Mesendoderm (in vitro differentiated cells): ENCODE results near the gene HSD17B7.
A peak's percentile ranks its signal among the peaks of the same experiment; 100 is the strongest.

Experiments used
- DNase-seq: peaks from one replicate; pipeline ENCODE4 v3.0.0; 2013
- H2AK5ac ChIP-seq: 2 replicates; pipeline ENCODE4 v1.6.1; 2013; ENCODE audit warnings: low read length, inconsistent platforms
- H2BK120ac ChIP-seq: 2 replicates; pipeline ENCODE4 v1.6.1; 2013; ENCODE audit warnings: low read depth, mild to moderate bottlenecking, low read length, moderate library complexity, mixed read lengths
- H2BK15ac ChIP-seq: replicated peaks from 2 replicates; pipeline ENCODE4 v1.6.1; 2013; ENCODE audit warnings: low read depth, mild to moderate bottlenecking, moderate library complexity
- H2BK5ac ChIP-seq: 2 replicates; pipeline ENCODE4 v1.6.1; 2013; ENCODE audit warnings: low read length, inconsistent platforms
- H3K18ac ChIP-seq: 2 replicates; pipeline ENCODE4 v1.6.1; 2013; ENCODE audit warnings: mild to moderate bottlenecking, low read length, mixed read lengths
- H3K23ac ChIP-seq: one replicate; pipeline ENCODE4 v1.6.1; 2013; ENCODE audit warnings: low read length
- H3K27ac ChIP-seq: 2 replicates; pipeline ENCODE4 v1.5.1; 2013; ENCODE audit warnings: low read depth, mild to moderate bottlenecking, inconsistent platforms, low read length, moderate library complexity
- H3K27me3 ChIP-seq: 2 replicates; pipeline ENCODE4 v1.6.1; 2013; ENCODE audit warnings: low read length, control low read depth, mild to moderate bottlenecking, inconsistent platforms; ENCODE audit not compliant: insufficient read depth, poor library complexity
- H3K36me3 ChIP-seq: 2 replicates; pipeline ENCODE4 v1.6.1; 2013; ENCODE audit warnings: low read length, inconsistent platforms; ENCODE audit not compliant: control insufficient read depth, insufficient read depth
- H3K4ac ChIP-seq: one replicate; pipeline ENCODE4 v1.6.1; 2013; ENCODE audit warnings: low read depth, mild to moderate bottlenecking, low read length, moderate library complexity
- H3K4me1 ChIP-seq: 2 replicates; pipeline ENCODE4 v1.6.1; 2013; ENCODE audit warnings: low read depth, low read length, inconsistent platforms; ENCODE audit not compliant: control insufficient read depth
- H3K4me2 ChIP-seq: 2 replicates; pipeline ENCODE4 v1.6.1; 2013; ENCODE audit warnings: low read length
- H3K4me3 ChIP-seq: 2 replicates; pipeline ENCODE4 v1.5.1; 2013; ENCODE audit warnings: mild to moderate bottlenecking, low read length
- H3K56ac ChIP-seq: one replicate; pipeline ENCODE4 v1.6.1; 2013; ENCODE audit warnings: low read length
- H3K79me1 ChIP-seq: 2 replicates; pipeline ENCODE4 v1.6.1; 2013; ENCODE audit warnings: low read length, inconsistent platforms
- H3K79me2 ChIP-seq: 2 replicates; pipeline ENCODE4 v1.6.1; 2013; ENCODE audit warnings: mild to moderate bottlenecking, low read length; ENCODE audit not compliant: control insufficient read depth, insufficient read depth
- H3K9ac ChIP-seq: 2 replicates; pipeline ENCODE4 v1.6.1; 2013; ENCODE audit warnings: low read length, inconsistent platforms
- H4K5ac ChIP-seq: one replicate; pipeline ENCODE4 v1.6.1; 2013; ENCODE audit warnings: low read length
- H4K8ac ChIP-seq: one replicate; pipeline ENCODE4 v1.6.1; 2013; ENCODE audit warnings: low read depth, mild to moderate bottlenecking, control low read depth, low read length, moderate library complexity
- WGBS: extraction: QIAGEN DNeasy Blood & Tissue Kit; methylation state at CpG from one replicate; pipeline ENCODE4 v1.1.7; 2013; ENCODE audit warnings: low lambda C conversion rate, missing lambda C conversion rate; ENCODE audit not compliant: insufficient coverage; ENCODE audit errors: extremely low coverage; 5-methylcytosine and 5-hydroxymethylcytosine counted together

Gene HSD17B7

DNA sequence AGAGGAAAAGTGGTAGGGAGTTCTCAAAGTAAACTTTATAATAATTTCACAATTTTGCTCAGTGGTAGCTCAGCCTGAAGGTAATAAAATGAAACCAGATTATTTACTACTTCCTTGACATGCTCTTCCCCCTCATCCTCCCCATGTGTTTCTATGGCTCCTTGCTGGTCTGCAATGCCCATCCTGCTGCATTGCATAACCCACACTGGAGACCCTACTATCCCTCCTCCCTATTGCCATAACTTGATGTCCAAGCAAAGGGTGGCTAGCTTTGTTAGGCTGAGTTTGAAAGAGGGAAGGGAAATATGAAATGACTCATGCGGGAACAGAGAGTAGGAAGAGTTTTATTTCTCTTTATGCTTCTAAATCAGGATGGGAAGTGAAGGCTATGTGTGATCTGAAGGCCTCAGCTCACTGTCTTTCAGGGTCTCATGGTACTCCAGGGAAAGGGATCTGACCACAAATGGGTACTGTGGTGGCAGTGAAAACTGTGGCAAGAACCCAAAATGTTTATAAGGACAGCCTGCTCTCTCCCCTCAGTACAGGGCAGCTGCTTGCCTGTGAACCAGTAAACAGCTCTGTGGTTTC, 36.4 kb upstream of the HSD17B7 start:
- WGBS, result no CpG with 5 or more reads among the region's 1 CpG
- Histone ChIP-seq H3K4me1 (no peaks in the 10 kb centered on the region), H3K4me3 (no peak overlapping the region), H2BK120ac (no peak overlapping the region), H3K4me2 (no peak overlapping the region), H3K56ac (no peak overlapping the region), H4K5ac (no peak overlapping the region), H3K9ac (no peak overlapping the region), H2AK5ac (no peak overlapping the region), H3K27me3 (no peaks in the 10 kb centered on the region), H3K79me1 (no peaks in the 10 kb centered on the region), H4K8ac (no peak overlapping the region), H2BK15ac (no peak overlapping the region), H3K18ac (no peak overlapping the region), H3K23ac (no peak overlapping the region), H3K79me2 (no peaks in the 10 kb centered on the region), H3K36me3 (no peaks in the 10 kb centered on the region), H2BK5ac (no peak overlapping the region), H3K4ac (no peak overlapping the region), H3K27ac (no peak overlapping the region)
- DNase-seq, result no peak

DNA sequence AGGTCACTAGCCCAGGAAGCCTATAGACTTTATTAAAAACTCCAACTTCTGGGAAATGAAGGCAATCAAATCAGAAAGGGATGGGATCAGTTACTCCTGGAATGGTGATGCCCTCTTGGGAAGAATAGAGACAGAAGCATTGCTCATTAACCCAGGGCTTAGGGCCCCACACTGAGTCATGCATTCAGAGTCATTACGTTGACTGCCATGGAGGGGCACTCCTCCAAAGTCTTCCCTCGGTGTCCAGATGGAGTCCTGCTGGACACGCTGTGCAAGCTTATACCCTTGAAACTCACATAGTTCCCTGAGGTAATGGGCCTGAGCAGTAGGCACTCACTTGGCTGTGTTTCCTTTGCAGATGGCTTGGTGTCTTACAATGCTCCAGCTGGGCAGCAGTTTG, 35.2 kb upstream of the HSD17B7 start:
- no peak for DNase-seq
- H3K23ac ChIP-seq, result no peak overlapping the region
- no peak overlapping the region for H3K27ac ChIP-seq
- H3K79me2 ChIP-seq, result no peaks in the 10 kb centered on the region
- H3K36me3 ChIP-seq, result no peaks in the 10 kb centered on the region
- H3K56ac ChIP-seq, result no peak overlapping the region
- no peak overlapping the region for H4K8ac ChIP-seq
- no peak overlapping the region for H3K4ac ChIP-seq
- H2BK120ac ChIP-seq, result no peak overlapping the region
- no CpG with 5 or more reads among the region's 3 CpGs for WGBS
- H2AK5ac ChIP-seq, result no peak overlapping the region
- H3K4me3 ChIP-seq, result no peak overlapping the region
- no peak overlapping the region for H3K18ac ChIP-seq
- no peak overlapping the region for H2BK5ac ChIP-seq
- H3K27me3 ChIP-seq, result no peaks in the 10 kb centered on the region
- H3K4me1 ChIP-seq, result no peaks in the 10 kb centered on the region
- H3K9ac ChIP-seq, result no peak overlapping the region
- no peak overlapping the region for H4K5ac ChIP-seq
- no peaks in the 10 kb centered on the region for H3K79me1 ChIP-seq
- H3K4me2 ChIP-seq, result no peak overlapping the region
- no peak overlapping the region for H2BK15ac ChIP-seq

- H3K9ac ChIP-seq, result no peak overlapping the region
- H4K5ac ChIP-seq, result no peak overlapping the region
- no peaks in the 10 kb centered on the region for H3K4me1 ChIP-seq
- no peak overlapping the region for H3K4ac ChIP-seq
- H2BK15ac ChIP-seq, result no peak overlapping the region
- peak; percentile 35 for DNase-seq
- H3K23ac ChIP-seq, result no peak overlapping the region
- no peak overlapping the region for H2BK5ac ChIP-seq
- H3K4me2 ChIP-seq, result no peak overlapping the region
- H3K79me1 ChIP-seq, result no peaks in the 10 kb centered on the region
- no peaks in the 10 kb centered on the region for H3K79me2 ChIP-seq
- no peak overlapping the region for H2AK5ac ChIP-seq
- no peak overlapping the region for H3K27ac ChIP-seq
- no peaks in the 10 kb centered on the region for H3K27me3 ChIP-seq
- no peak overlapping the region for H4K8ac ChIP-seq
- no CpG with 5 or more reads among the region's 5 CpGs for WGBS
- no peak overlapping the region for H3K18ac ChIP-seq
- no peak overlapping the region for H3K4me3 ChIP-seq
- no peak overlapping the region for H2BK120ac ChIP-seq
- no peak overlapping the region for H3K56ac ChIP-seq
- no peaks in the 10 kb centered on the region for H3K36me3 ChIP-seq
These were observed 34.0 kb upstream of the HSD17B7 start for GRCh38 chr1:162756523-162756922.

DNA sequence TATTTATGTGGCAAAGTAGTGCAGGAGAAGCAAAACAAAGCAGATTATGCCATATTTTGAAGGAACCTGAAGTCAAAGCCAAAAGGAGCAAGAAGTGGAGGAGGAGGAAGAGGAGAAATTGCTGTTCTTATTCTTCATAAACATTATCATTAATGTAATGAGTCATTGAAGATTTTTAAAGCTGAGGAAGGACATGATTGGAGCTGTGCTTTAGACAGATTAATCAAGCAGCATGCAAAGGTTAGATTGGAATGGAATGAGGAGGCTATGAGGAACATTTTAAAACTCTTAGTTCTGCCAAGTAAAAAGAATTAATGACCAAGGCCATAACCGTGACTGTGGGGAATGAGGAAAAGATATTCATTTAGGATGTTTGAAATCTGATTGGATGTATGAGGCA, 33.0 kb upstream of the HSD17B7 start:
- H3K79me1 ChIP-seq, result no peaks in the 10 kb centered on the region
- H2BK5ac ChIP-seq, result no peak overlapping the region
- no peak overlapping the region for H2BK15ac ChIP-seq
- no peak overlapping the region for H2AK5ac ChIP-seq
- no peaks in the 10 kb centered on the region for H3K36me3 ChIP-seq
- H3K4ac ChIP-seq, result no peak overlapping the region
- H3K9ac ChIP-seq, result no peak overlapping the region
- H3K4me1 ChIP-seq, result no peaks in the 10 kb centered on the region
- H2BK120ac ChIP-seq, result no peak overlapping the region
- no peak for DNase-seq
- no peak overlapping the region for H3K56ac ChIP-seq
- no peak overlapping the region for H4K8ac ChIP-seq
- WGBS, result no CpG with 5 or more reads among the region's 1 CpG
- H4K5ac ChIP-seq, result no peak overlapping the region
- no peaks in the 10 kb centered on the region for H3K27me3 ChIP-seq
- no peaks in the 10 kb centered on the region for H3K79me2 ChIP-seq
- no peak overlapping the region for H3K27ac ChIP-seq
- H3K18ac ChIP-seq, result no peak overlapping the region
- no peak overlapping the region for H3K23ac ChIP-seq
- H3K4me2 ChIP-seq, result no peak overlapping the region
- H3K4me3 ChIP-seq, result no peak overlapping the region

GRCh38 chr1:162765788-162766187, 24.7 kb upstream of the HSD17B7 start:
- no peak overlapping the region for H4K5ac ChIP-seq

DNA sequence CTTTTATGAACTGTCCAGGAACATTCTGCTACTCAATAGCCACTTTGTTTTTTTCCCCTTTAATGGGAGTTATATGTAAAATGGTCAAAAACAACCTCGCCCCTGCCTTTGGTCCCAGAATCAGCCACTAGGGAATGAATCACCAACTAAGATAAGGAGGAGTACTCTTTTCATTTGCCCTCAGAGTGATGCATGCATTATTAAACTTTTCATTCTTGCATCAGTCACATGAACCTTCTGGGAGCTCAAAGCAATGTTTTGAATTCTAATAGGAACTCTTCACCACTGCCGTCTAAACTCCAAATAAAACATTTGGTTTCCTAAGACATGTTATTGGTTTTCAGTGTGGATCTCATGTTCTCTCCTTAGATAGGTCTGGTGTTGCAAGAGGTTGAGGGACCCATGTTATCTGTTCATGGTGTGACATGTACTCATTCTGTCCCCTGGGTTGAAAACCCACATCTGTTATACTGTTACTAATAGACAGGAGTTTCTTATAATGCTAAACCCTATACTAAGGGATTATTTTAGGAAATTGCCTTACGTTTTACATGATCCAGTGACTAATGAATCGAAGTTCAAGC, 17.8 kb upstream of the HSD17B7 start:
- Histone ChIP-seq H3K4me2 (no peak overlapping the region), H3K18ac (no peak overlapping the region), H3K4ac (no peak overlapping the region), H3K79me1 (no peaks in the 10 kb centered on the region), H2BK15ac (no peak overlapping the region), H3K36me3 (no peaks in the 10 kb centered on the region), H3K27ac (no peak overlapping the region), H3K56ac (no peak overlapping the region), H4K8ac (no peak overlapping the region), H3K79me2 (no peaks in the 10 kb centered on the region), H2BK120ac (no peak overlapping the region), H3K23ac (no peak overlapping the region), H3K27me3 (no peaks in the 10 kb centered on the region), H2BK5ac (no peak overlapping the region), H3K4me3 (no peak overlapping the region), H3K9ac (no peak overlapping the region), H2AK5ac (no peak overlapping the region), H4K5ac (no peak overlapping the region), H3K4me1 (no peaks in the 10 kb centered on the region)
- no peak for DNase-seq
- WGBS, result no CpG with 5 or more reads among the region's 4 CpGs

More at GRCh38 chr1:162765788-162766187, 24.7 kb upstream of the HSD17B7 start:
- H3K4me1 ChIP-seq, result no peaks in the 10 kb centered on the region
- H3K79me2 ChIP-seq, result no peaks in the 10 kb centered on the region
- no peak overlapping the region for H3K18ac ChIP-seq
- no peak overlapping the region for H3K9ac ChIP-seq
- no peak overlapping the region for H3K4ac ChIP-seq
- WGBS, result no CpG with 5 or more reads among the region's 1 CpG
- no peaks in the 10 kb centered on the region for H3K79me1 ChIP-seq
- no peak overlapping the region for H4K8ac ChIP-seq
- H3K23ac ChIP-seq, result no peak overlapping the region
- H2BK15ac ChIP-seq, result no peak overlapping the region
- DNase-seq, result no peak
- no peak overlapping the region for H3K4me3 ChIP-seq
- no peak overlapping the region for H3K4me2 ChIP-seq
- no peak overlapping the region for H3K27ac ChIP-seq
- H2AK5ac ChIP-seq, result no peak overlapping the region
- H2BK120ac ChIP-seq, result no peak overlapping the region
- no peak overlapping the region for H2BK5ac ChIP-seq
- H3K36me3 ChIP-seq, result no peaks in the 10 kb centered on the region
- H3K27me3 ChIP-seq, result no peaks in the 10 kb centered on the region
- no peak overlapping the region for H3K56ac ChIP-seq
